ENCODE data around the gene KIT. TPM values are rescaled to one million over a fixed set of nuclear protein-coding genes. Genes with fewer than 3 reads are reported as not detected.
A peak's percentile ranks its signal among the peaks of the same experiment; 100 is the strongest.

Gene KIT
- total RNA-seq, 1 donor from 2014 or later: 1.2 TPM

DNA sequence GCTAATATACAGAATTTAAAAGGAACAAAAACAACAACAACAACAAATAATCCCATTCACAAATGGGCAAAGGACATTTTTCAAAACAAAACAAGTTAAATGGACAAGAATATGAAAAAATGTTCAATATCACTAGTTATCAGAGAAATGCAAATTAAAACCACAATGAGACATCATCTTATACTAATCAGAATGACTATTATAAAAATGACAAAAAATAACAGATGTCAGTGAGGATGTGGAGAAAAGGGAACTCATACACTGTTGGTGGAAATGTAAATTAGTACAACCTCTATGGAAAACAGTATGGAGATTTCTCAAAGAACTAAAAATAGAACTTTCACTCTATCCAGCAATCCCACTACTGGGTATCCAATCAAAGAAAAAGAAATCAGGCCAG, 92.6 kb downstream of the KIT start:
- Histone ChIP-seq H3K4me1 (no peaks in the 10 kb centered on the region), H3K4me3 (no peak overlapping the region), H3K9me3 (replicated peaks) (peaks cover 1% of the 10 kb centered on the region), H3K27ac (replicated peaks) (no peak overlapping the region), H3K36me3 (no peaks in the 10 kb centered on the region), H3K27me3 (ENCODE audit: low read depth) (no peaks in the 10 kb centered on the region)
- TF ChIP-seq, protein P1, sequence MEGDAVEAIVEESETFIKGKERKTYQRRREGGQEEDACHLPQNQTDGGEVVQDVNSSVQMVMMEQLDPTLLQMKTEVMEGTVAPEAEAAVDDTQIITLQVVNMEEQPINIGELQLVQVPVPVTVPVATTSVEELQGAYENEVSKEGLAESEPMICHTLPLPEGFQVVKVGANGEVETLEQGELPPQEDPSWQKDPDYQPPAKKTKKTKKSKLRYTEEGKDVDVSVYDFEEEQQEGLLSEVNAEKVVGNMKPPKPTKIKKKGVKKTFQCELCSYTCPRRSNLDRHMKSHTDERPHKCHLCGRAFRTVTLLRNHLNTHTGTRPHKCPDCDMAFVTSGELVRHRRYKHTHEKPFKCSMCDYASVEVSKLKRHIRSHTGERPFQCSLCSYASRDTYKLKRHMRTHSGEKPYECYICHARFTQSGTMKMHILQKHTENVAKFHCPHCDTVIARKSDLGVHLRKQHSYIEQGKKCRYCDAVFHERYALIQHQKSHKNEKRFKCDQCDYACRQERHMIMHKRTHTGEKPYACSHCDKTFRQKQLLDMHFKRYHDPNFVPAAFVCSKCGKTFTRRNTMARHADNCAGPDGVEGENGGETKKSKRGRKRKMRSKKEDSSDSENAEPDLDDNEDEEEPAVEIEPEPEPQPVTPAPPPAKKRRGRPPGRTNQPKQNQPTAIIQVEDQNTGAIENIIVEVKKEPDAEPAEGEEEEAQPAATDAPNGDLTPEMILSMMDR (IDR thresholded peaks at IDR 0.05; ENCODE audit: borderline replicate concordance): no peak
- intact Hi-C loops (cut with micrococcal nuclease): no loop called here
- no peak for DNase-seq

DNA sequence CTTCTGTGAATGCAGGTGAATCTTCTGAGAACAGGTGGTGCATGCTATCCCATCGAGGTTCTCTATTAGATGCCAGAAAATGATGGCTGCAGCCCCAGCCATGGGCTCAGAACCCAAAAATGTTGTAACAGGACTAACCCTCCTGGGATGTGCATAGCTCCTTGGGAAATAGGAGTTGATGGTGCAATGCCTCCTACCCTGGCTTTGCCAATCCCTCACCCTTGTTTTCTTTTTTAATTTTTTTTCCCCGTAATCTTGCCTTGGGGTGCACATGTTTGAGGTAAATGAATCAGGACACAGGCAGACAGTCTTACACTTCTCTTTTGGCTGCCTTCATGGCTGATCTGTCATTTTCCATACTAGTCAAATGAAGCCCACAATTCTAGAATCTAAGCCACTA, 96.6 kb downstream of the KIT start:
- Histone ChIP-seq H3K4me3 (no peak overlapping the region), H3K4me1 (no peaks in the 10 kb centered on the region)

DNA sequence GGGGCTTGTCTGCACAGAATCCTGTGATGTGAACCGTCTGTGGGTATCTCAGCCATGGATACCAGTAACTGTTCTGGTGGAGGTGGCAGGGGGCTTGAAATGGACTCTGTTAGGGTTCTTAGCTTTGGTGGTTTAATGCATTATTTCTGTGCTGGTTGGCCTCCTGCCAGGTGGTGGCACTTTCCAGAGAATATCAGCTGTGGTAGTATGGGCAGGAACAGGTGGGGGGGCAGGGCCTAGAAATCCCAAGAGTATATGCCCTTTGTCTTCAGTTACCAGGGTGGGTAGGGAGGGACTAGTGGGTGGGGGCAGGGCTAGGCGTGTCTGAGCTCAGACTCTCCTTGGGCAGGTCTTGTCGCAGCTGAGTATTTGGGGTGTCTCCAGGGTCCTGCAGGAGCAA, 106.7 kb downstream of the KIT start:
- H3K27me3 ChIP-seq (ENCODE audit: low read depth): no peaks in the 10 kb centered on the region
- H3K27ac ChIP-seq (replicated peaks): no peak overlapping the region
- DNase-seq: no peak
- H3K9me3 ChIP-seq (replicated peaks): peaks cover 40% of the 10 kb centered on the region
- intact Hi-C loops (cut with micrococcal nuclease): no loop called here
- TF ChIP-seq, protein P1 (IDR thresholded peaks at IDR 0.05; ENCODE audit: borderline replicate concordance): no peak
- no peak overlapping the region for H3K4me3 ChIP-seq
- no peaks in the 10 kb centered on the region for H3K36me3 ChIP-seq
- H3K4me1 ChIP-seq: no peaks in the 10 kb centered on the region

More for the DNA sequence above, 96.6 kb downstream of the KIT start:
- intact Hi-C loops (cut with micrococcal nuclease): no loop called here
- H3K27me3 ChIP-seq (ENCODE audit: low read depth): no peaks in the 10 kb centered on the region
- no peak for DNase-seq
- H3K36me3 ChIP-seq: no peaks in the 10 kb centered on the region
- TF ChIP-seq, protein P1 (IDR thresholded peaks at IDR 0.05; ENCODE audit: borderline replicate concordance): no peak
- H3K27ac ChIP-seq (replicated peaks): no peak overlapping the region
- H3K9me3 ChIP-seq (replicated peaks): no peaks in the 10 kb centered on the region

DNA sequence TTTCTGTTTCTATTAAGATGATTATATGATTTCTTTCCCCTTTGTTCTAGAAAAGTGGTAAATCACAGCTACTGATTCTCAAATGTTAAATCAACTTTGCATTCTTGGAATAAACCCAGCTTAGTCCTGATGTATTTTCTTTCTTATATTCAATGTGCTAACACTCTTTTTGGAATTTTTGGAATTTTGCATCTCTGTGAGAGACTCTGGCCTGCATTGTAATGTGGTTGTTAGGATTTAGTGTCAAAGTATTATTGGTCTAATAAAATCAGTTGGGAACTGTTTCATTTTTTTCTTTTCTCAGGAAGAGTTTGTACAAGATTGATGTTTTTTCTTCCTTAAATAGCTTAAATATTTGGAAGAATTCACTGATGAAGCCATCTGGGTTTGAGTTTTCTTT, 109.6 kb downstream of the KIT start:
- TF ChIP-seq, protein P1 (IDR thresholded peaks at IDR 0.05; ENCODE audit: borderline replicate concordance): no peak
- Histone ChIP-seq H3K9me3 (replicated peaks) (peaks cover 18% of the 10 kb centered on the region), H3K36me3 (no peaks in the 10 kb centered on the region), H3K27ac (replicated peaks) (no peak overlapping the region), H3K4me3 (no peak overlapping the region), H3K27me3 (ENCODE audit: low read depth) (no peaks in the 10 kb centered on the region), H3K4me1 (no peaks in the 10 kb centered on the region)
- DNase-seq: no peak
- intact Hi-C loops (cut with micrococcal nuclease): no loop called here

DNA sequence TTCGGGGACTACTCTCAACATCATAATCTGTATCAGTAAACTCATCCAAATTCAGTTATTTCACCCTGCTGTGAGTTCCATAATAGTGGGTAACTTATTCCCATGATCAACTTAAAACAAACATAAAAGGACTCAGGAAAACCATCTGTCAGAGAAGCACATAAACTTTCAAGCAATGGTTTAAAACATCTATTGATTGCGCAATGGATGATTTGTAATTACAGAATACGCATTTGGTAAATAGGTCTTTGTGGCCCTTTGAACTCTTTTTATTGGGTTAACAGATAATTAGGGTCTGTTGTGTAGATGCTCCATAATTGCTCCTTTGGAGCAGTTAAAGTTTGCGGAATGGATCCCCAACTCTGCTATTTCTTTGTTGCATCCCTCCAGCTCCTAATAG, 115.3 kb downstream of the KIT start:
- no peaks in the 10 kb centered on the region for H3K27me3 ChIP-seq (ENCODE audit: low read depth)
- DNase-seq: no peak
- no peak overlapping the region for H3K27ac ChIP-seq (replicated peaks)
- intact Hi-C loops (cut with micrococcal nuclease): no loop called here
- no peaks in the 10 kb centered on the region for H3K4me1 ChIP-seq
- TF ChIP-seq, protein P1 (IDR thresholded peaks at IDR 0.05; ENCODE audit: borderline replicate concordance): no peak
- no peaks in the 10 kb centered on the region for H3K9me3 ChIP-seq (replicated peaks)
- no peak overlapping the region for H3K4me3 ChIP-seq
- H3K36me3 ChIP-seq: no peaks in the 10 kb centered on the region

DNA sequence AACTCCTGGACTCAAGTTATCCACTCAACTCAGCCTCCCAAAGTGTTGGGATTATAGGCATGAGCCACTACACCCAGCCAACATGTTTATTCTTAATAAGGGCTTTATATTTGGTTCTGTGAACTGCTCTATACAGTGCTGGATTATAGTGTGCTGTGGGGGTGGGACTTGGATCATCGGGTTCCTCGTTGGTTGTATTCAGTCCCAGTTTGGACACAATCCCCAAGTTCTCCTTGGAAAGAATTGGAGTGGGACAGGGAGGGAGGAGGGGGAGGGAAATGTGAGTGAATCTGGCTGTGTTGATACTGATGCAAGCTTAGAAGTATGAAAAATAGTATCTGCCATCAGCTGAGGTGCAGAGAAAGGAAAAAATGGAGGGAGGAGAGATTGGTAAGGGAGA, 121.3 kb downstream of the KIT start:
- H3K27me3 ChIP-seq (ENCODE audit: low read depth): no peaks in the 10 kb centered on the region
- intact Hi-C loops (cut with micrococcal nuclease): no loop called here
- TF ChIP-seq, protein P1 (IDR thresholded peaks at IDR 0.05; ENCODE audit: borderline replicate concordance): no peak
- H3K36me3 ChIP-seq: no peaks in the 10 kb centered on the region
- peak overlapping the region; percentile 56 for H3K27ac ChIP-seq (replicated peaks)
- peaks cover 50% of the 10 kb centered on the region for H3K4me1 ChIP-seq
- DNase-seq: no peak
- no peak overlapping the region for H3K4me3 ChIP-seq
- no peaks in the 10 kb centered on the region for H3K9me3 ChIP-seq (replicated peaks)
